Right atrium auricular region (tissue), 2 donors: ENCODE measurements around the gene FAM219B. TPM values are rescaled to one million over a fixed set of nuclear protein-coding genes. Genes with fewer than 3 reads are reported as not detected.
"Not testable (repeated sequence)": the region's sequence is repeated elsewhere in the genome, so short reads cannot be mapped to it uniquely, and the experiment has no call there.

Source experiments
- DNase-seq: peaks from one replicate; pipeline ENCODE4 v3.0.0-alpha.2; 2019; ENCODE audit warnings: low spot score
- H3K27ac ChIP-seq, 2 donors: fragments of 200-600 bp; sonication (generic); 1 replicate in 1 of 2; 2 replicates in 1 of 2; pipeline ENCODE4 v1.5.1; 2016 to 2019
- H3K27me3 ChIP-seq, 2 donors: fragments of 200-600 bp; sonication (generic); one replicate each; pipeline versions ENCODE4 v1.5.1 to v1.6.0; 2017 to 2019
- H3K36me3 ChIP-seq: fragments of 200-600 bp; sonication (generic); one replicate; pipeline ENCODE4 v1.5.1; 2016
- H3K4me1 ChIP-seq, 2 donors: fragments of 200-600 bp; sonication (generic); one replicate each; pipeline versions ENCODE4 v1.5.1 to v1.6.0; 2017 to 2019
- H3K4me3 ChIP-seq, 2 donors: fragments of 200-600 bp; sonication (generic); 1 replicate in 1 of 2; 2 replicates in 1 of 2; pipeline ENCODE4 v1.5.1; 2017 to 2019; ENCODE audit warnings: mild to moderate bottlenecking in 1 of 2, moderate library complexity in 1 of 2
- H3K9me3 ChIP-seq, 2 donors: fragments of 200-600 bp; sonication (generic); one replicate each; pipeline ENCODE4 v1.5.1; 2019
- CTCF ChIP-seq, 2 donors: fragments of 200-600 bp; sonication (generic); IDR thresholded peaks; one replicate each; pipeline ENCODE4 v1.5.1; 2019; ENCODE audit warnings: antibody characterized with exemption in 2 of 2
- total RNA-seq, 2 donors: library from RNA; depleted of rRNA; stranded (reverse); fragments of >200 nt; gene quantifications; one replicate each; pipeline ENCODE4 v1.1.0, GENCODE V29; 2016

Gene FAM219B
- total RNA-seq, 2 donors from 2014 or later = 46.9 to 53.3 TPM

DNA sequence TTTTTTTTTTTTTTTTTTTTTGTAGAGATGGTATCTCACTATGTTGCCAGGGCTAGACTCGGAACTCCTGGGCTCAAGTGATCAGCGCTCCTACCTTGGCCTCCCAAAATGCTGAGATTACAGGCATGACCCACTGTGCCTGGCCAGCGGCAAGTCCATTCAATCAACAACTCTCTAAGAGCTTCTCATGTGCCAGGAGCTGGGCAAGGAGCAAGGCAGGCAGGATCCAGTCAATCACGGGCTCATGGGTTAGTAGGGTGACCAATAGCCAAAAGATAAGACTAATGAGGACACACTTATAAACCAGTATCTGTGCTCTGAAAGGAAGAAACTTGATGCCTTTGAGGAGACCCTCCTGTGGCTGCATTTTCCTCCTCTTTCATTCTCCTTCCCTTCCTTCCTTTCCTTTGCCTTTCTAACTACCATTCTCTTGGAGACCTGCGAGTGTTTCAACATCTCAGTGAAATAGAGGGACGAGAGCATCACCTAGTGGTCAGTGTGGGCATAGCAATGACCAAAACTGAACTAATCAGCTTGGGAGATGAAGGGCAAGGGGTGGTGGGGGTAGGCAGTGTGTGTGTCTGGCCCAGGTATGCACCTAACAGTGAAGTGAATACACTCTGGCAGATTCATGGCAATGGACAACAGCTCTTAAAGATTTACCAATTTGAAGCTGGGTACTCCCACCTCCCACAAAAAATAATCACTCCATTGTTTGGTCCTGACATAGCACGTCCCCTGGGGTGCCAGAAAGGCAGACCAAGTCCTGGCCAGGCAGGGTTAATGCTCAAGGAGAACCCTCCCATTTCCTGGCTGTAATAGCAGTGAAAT, 43.6 kb upstream of the FAM219B start:
- DNase-seq = peak; percentile 86
- Histone ChIP-seq H3K4me1 (peaks cover 0 to 19% of the 10 kb centered on the region in 2 donors), H3K36me3 (no peaks in the 10 kb centered on the region), H3K27me3 (no peaks in the 10 kb centered on the region), H3K4me3 (no peak overlapping the region), H3K9me3 (no peaks in the 10 kb centered on the region), H3K27ac (no peak overlapping the region)
- TF ChIP-seq CTCF (IDR thresholded peaks at IDR 0.05) = peak; percentile 98 to 99

DNA sequence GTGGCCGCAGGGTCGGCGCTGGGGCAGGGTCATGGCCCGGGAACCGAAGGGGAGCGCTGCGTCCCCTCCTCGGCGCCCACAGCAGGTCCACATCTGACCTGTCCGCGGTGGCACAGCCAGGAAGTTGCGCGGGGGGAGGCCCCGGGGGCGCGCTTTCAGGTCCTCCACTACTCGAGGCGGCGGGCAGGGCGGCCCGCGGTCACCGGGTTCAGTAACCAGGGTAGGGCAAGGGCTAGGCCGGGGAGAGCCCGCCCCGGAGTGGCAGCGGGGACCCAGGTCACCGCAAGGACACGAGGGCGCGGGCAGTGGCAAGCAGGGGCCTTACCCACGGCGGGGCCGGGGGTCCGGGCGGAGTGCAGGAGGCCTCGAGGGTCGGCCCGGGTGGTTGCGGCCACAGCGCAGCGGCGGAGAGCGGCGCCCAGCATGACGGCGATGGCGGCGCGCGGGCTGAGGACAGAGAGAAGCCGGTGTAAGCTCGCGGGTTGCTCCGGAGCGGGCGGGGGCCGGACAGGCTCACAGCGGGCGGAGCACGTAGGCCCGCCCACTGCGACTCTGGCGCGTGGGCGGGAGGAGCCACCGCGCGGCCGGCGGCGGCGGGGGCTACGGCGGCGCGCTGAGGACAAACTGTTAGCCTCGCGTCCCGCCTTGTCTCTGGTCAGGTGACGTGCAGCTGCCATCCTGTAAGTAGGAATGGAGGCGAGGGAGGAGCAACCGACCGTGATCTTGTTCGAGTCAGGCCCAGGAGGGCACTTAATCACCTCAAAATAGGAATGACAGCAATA, 31.1 kb upstream of the FAM219B start, which contains the start of gene COX5A:
Gene COX5A (minus strand): TSS at position 484 of the 782 bp plus-strand sequence. CDS start 59 bp downstream, at position 425.
- Histone ChIP-seq H3K4me1 (peaks cover 0 to 40% of the 10 kb centered on the region in 2 donors), H3K36me3 (no peaks in the 10 kb centered on the region), H3K9me3 (no peaks in the 10 kb centered on the region), H3K4me3 (peak within 1 kb of the TSS; percentile 91 to 97), H3K27ac (peak within 1 kb of the TSS; percentile 97 to 98), H3K27me3 (no peaks in the 10 kb centered on the region)
- DNase-seq = peak; percentile 97
- TF ChIP-seq CTCF (IDR thresholded peaks at IDR 0.05) = no peak

DNA sequence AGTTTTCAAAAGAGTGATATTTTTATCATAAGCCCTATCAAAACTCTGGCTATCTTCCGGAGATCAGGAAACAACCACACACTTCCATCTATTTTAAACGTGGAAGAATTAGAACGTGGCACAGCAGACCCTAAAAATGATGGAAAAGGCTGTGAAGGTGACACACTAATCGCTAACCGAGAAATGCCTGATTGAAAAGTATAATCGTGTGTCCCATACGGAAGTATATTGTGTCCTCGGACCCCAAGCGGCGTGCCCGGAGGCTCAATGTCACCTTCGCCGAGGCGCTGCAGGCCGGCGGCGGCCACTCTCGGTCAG, 30.6 kb upstream of the FAM219B start:
- H3K27ac ChIP-seq = peak overlapping the region; percentile 97 to 98
- no peaks in the 10 kb centered on the region for H3K27me3 ChIP-seq
- peaks cover 0 to 40% of the 10 kb centered on the region in 2 donors for H3K4me1 ChIP-seq
- no peak for DNase-seq
- no peak for TF ChIP-seq CTCF (IDR thresholded peaks at IDR 0.05)
- peak overlapping the region; percentile 91 to 97 for H3K4me3 ChIP-seq
- no peaks in the 10 kb centered on the region for H3K36me3 ChIP-seq
- no peaks in the 10 kb centered on the region for H3K9me3 ChIP-seq

- H3K9me3 ChIP-seq, DNase-seq, H3K4me3 ChIP-seq, H3K27me3 ChIP-seq, H3K36me3 ChIP-seq: not testable (repeated sequence)
- peaks cover 0 to 40% of the 10 kb centered on the region in 2 donors for H3K4me1 ChIP-seq
- peak overlapping the region in 1 of 2 donors; percentile 5 for H3K27ac ChIP-seq
These were observed 28.5 kb upstream of the FAM219B start for GRCh38 chr15:74935193-74935592.

GRCh38 chr15:74933573-74933972, 26.9 kb upstream of the FAM219B start:
- no peak for TF ChIP-seq CTCF (IDR thresholded peaks at IDR 0.05)
- DNase-seq = no peak
- Histone ChIP-seq H3K4me1 (peaks cover 0 to 39% of the 10 kb centered on the region in 2 donors), H3K27me3 (no peaks in the 10 kb centered on the region), H3K36me3 (peaks cover 20% of the 10 kb centered on the region), H3K4me3 (no peak overlapping the region), H3K27ac (peak overlapping the region in 1 of 2 donors; percentile 27), H3K9me3 (no peaks in the 10 kb centered on the region)

GRCh38 chr15:74928771-74929198, 22.1 kb upstream of the FAM219B start:
- H3K4me1 ChIP-seq = peaks cover 0 to 6% of the 10 kb centered on the region in 2 donors
- H3K36me3 ChIP-seq = peaks cover 62% of the 10 kb centered on the region
- TF ChIP-seq CTCF (IDR thresholded peaks at IDR 0.05) = no peak
- no peak overlapping the region for H3K4me3 ChIP-seq
- H3K27ac ChIP-seq = no peak overlapping the region
- H3K27me3 ChIP-seq = no peaks in the 10 kb centered on the region
- no peaks in the 10 kb centered on the region for H3K9me3 ChIP-seq
- DNase-seq = no peak
